Transverse colon (tissue), 4 donors: Measurements from ENCODE around the gene CELSR1. TPM values are rescaled to one million over a fixed set of nuclear protein-coding genes. Genes with fewer than 3 reads are reported as not detected.
A peak's percentile ranks its signal among the peaks of the same experiment; 100 is the strongest.

ENCODE experiments used
- DNase-seq: peaks from one replicate; pipeline ENCODE4 v3.0.0-alpha.2; 2019
- H3K27ac ChIP-seq, 4 donors: fragments of 200-600 bp; sonication (generic); 2 replicates each; pipeline ENCODE4 v1.5.1; 2016 to 2018; ENCODE audit warnings: inconsistent platforms in 4 of 4
- H3K27me3 ChIP-seq: fragments of 200-600 bp; sonication (generic); 2 replicates; pipeline ENCODE4 v1.5.1; 2017; ENCODE audit warnings: inconsistent platforms
- H3K36me3 ChIP-seq, 4 donors: fragments of 200-600 bp; sonication (generic); 2 replicates each; pipeline ENCODE4 v1.5.1; 2017 to 2019; ENCODE audit warnings: inconsistent platforms in 4 of 4
- H3K4me1 ChIP-seq, 4 donors: fragments of 200-600 bp; sonication (generic); 2 replicates each; pipeline ENCODE4 v1.5.1; 2017 to 2020; ENCODE audit warnings: inconsistent platforms in 4 of 4
- H3K4me3 ChIP-seq, 4 donors: fragments of 200-600 bp; sonication (generic); 1 replicate in 1 of 4; 2 replicates in 3 of 4; pipeline versions ENCODE4 v1.5.1 to v1.6.1; 2017 to 2019; ENCODE audit warnings: inconsistent platforms in 4 of 4
- H3K9me3 ChIP-seq, 2 donors: fragments of 200-600 bp; sonication (generic); 2 replicates each; pipeline ENCODE4 v1.5.1; 2017 to 2019; ENCODE audit warnings: inconsistent platforms in 2 of 2
- CTCF ChIP-seq, 5 experiments: fragments of 200-600 bp in 3 of 5; fragments of 450-650 bp in 2 of 5; sonication (generic) in 3 of 5; IDR thresholded peaks; 1 replicate in 2 of 5; 2 replicates in 3 of 5; pipeline ENCODE4 v1.5.1; 2016 to 2017; ENCODE audit warnings: antibody characterized with exemption in 5 of 5, inconsistent platforms in 3 of 5, mild to moderate bottlenecking in 2 of 5, moderate library complexity in 1 of 5
- EP300 ChIP-seq: sonication (generic); formaldehyde crosslinking; IDR thresholded peaks from one replicate; pipeline ENCODE4 v1.6.1; 2017; ENCODE audit warnings: antibody characterized with exemption, low read depth
- POLR2A ChIP-seq: fragments of 450-650 bp; IDR thresholded peaks from one replicate; pipeline ENCODE4 v1.6.1; 2016; ENCODE audit warnings: antibody characterized with exemption, mild to moderate bottlenecking, moderate library complexity
- POLR2AphosphoS5 ChIP-seq, 3 donors: sonication (generic); formaldehyde crosslinking; IDR thresholded peaks; one replicate each; pipeline ENCODE4 v1.6.1; 2016; ENCODE audit warnings: antibody characterized with exemption in 3 of 3
- WGBS, 2 donors: methylation state at CpG; one replicate each; pipeline ENCODE4 v1.1.5; 2018; ENCODE audit warnings: low coverage in 1 of 2; 5-methylcytosine and 5-hydroxymethylcytosine counted together
- in situ Hi-C, 4 donors: fragments of 200-750 bp; cut with MboI; loops; one replicate each; pipeline versions ENCODE4 v1.15.0 to v1.15.1; 2017; ENCODE audit warnings: low sequenced_read_pairs in 3 of 4, low pct_ligation_motif_present in 1 of 4, low pct_unique_long_range_greater_than_20kb in 1 of 4
- intact Hi-C: fragments of 100-400 bp; cut with DNase I; formaldehyde crosslinking; loops from one replicate; pipeline ENCODE4 v1.15.1; 2023; ENCODE audit warnings: low total_unique reads
- total RNA-seq, 4 donors: library from RNA; depleted of rRNA; stranded (reverse); fragments of >200 nt; gene quantifications; one replicate each; pipeline ENCODE4 v1.1.0, GENCODE V29; 2016

The CELSR1 gene
- total RNA-seq, 4 donors from 2014 or later: 0.96 to 2.5 (median 1.4) TPM

GRCh38 chr22:46380069-46380468 lies 157.4 kb downstream of the CELSR1 start:
- WGBS, 2 donors: 14 to 84% methylated on average over 1 to 18 of the region's 19 CpGs
- in situ Hi-C loops: no loop called here
- peak overlapping the region in 2 of 4 donors; percentile 26 to 59 for H3K27ac ChIP-seq
- peaks cover 0 to 4% of the 10 kb centered on the region in 2 donors for H3K9me3 ChIP-seq
- no peaks in the 10 kb centered on the region for H3K36me3 ChIP-seq
- no peak for TF ChIP-seq POLR2AphosphoS5 (IDR thresholded peaks at IDR 0.05)
- no peak for TF ChIP-seq EP300
- no peak for TF ChIP-seq POLR2A
- no peak for TF ChIP-seq CTCF (IDR thresholded peaks at IDR 0.05)
- H3K4me1 ChIP-seq: peaks cover 14 to 31% (median 25%) of the 10 kb centered on the region in 4 donors
- intact Hi-C loops: no loop called here
- no peaks in the 10 kb centered on the region for H3K27me3 ChIP-seq
- H3K4me3 ChIP-seq: no peak overlapping the region
- DNase-seq: no peak

- intact Hi-C loops (no loop called here), in situ Hi-C loops (no loop called here)
- Histone ChIP-seq H3K27me3 (no peaks in the 10 kb centered on the region), H3K9me3 (peaks cover 0 to 4% of the 10 kb centered on the region in 2 donors), H3K4me3 (peak overlapping the region in 1 of 4 donors; percentile 33), H3K27ac (peak overlapping the region in 3 of 4 donors; percentile 26 to 59 (median 31)), H3K36me3 (no peaks in the 10 kb centered on the region), H3K4me1 (peaks cover 14 to 38% (median 30%) of the 10 kb centered on the region in 4 donors)
- DNase-seq: no peak
- TF ChIP-seq EP300 (no peak), POLR2A (no peak)
- 40 to 62% methylated on average over 5 to 29 of the region's 29 CpGs for WGBS, 2 donors
These were observed 158.1 kb downstream of the CELSR1 start for GRCh38 chr22:46379066-46379930.

GRCh38 chr22:46378426-46379065 lies 158.9 kb downstream of the CELSR1 start:
- H3K27ac ChIP-seq: peak overlapping the region in 3 of 4 donors; percentile 26 to 59 (median 31)
- WGBS, 2 donors: 69% methylated on average over 22 of the region's 22 CpGs; no CpG with 5 or more reads in 1 of the 2 donors
- in situ Hi-C loops (no loop called here), intact Hi-C loops (no loop called here)
- H3K27me3 ChIP-seq: no peaks in the 10 kb centered on the region
- peaks cover 17 to 46% (median 38%) of the 10 kb centered on the region in 4 donors for H3K4me1 ChIP-seq
- no peaks in the 10 kb centered on the region for H3K36me3 ChIP-seq
- H3K9me3 ChIP-seq: peaks cover 0 to 4% of the 10 kb centered on the region in 2 donors
- no peak overlapping the region for H3K4me3 ChIP-seq
- DNase-seq: no peak
- TF ChIP-seq POLR2A: no peak
- no peak for TF ChIP-seq POLR2AphosphoS5 (IDR thresholded peaks at IDR 0.05)
- no peak for TF ChIP-seq EP300

- DNase-seq: peak; percentile 81
- Histone ChIP-seq H3K9me3 (peaks cover 0 to 4% of the 10 kb centered on the region in 2 donors), H3K27ac (peak overlapping the region; percentile 26 to 59 (median 50)), H3K27me3 (no peaks in the 10 kb centered on the region), H3K4me3 (no peak overlapping the region), H3K36me3 (no peaks in the 10 kb centered on the region), H3K4me1 (peaks cover 17 to 54% (median 45%) of the 10 kb centered on the region in 4 donors)
- intact Hi-C loops: no loop called here
- in situ Hi-C loops: no loop called here
- WGBS, 2 donors: 42% methylated on average over 27 of the region's 27 CpGs; no CpG with 5 or more reads in 1 of the 2 donors
- TF ChIP-seq EP300 (no peak), POLR2AphosphoS5 (IDR thresholded peaks at IDR 0.05) (no peak), CTCF (IDR thresholded peaks at IDR 0.05) (no peak), POLR2A (no peak)
These were observed 159.6 kb downstream of the CELSR1 start for GRCh38 chr22:46377525-46378425.
